BLaER1 treated with 17β-estradiol and CSF1 and Interleukin-3, amounts not matched to agents 10 nM and 100 nM (cell line): ENCODE measurements around the gene IGSF21.
A peak's percentile ranks its signal among the peaks of the same experiment; 100 is the strongest.

Experiments
- H3K27ac ChIP-seq, 11 experiments: shearing (Covaris generic); formaldehyde crosslinking; 2 replicates each; pipeline ENCODE4 v1.8.1; 2022
- H3K27me3 ChIP-seq, 11 experiments: shearing (Covaris generic); formaldehyde crosslinking; 2 replicates each; pipeline ENCODE4 v1.8.1; 2022
- H3K36me3 ChIP-seq, 11 experiments: shearing (Covaris generic); formaldehyde crosslinking; 2 replicates each; pipeline ENCODE4 v1.8.1; 2022
- H3K4me1 ChIP-seq, 10 experiments: shearing (Covaris generic); formaldehyde crosslinking; 2 replicates each; pipeline ENCODE4 v1.8.1; 2022
- H3K4me2 ChIP-seq, 11 experiments: shearing (Covaris generic); formaldehyde crosslinking; 2 replicates each; pipeline ENCODE4 v1.8.1; 2022
- H3K4me3 ChIP-seq, 10 experiments: shearing (Covaris generic); formaldehyde crosslinking; 2 replicates each; pipeline ENCODE4 v1.8.1; 2022
- H3K9ac ChIP-seq, 11 experiments: shearing (Covaris generic); formaldehyde crosslinking; 2 replicates each; pipeline ENCODE4 v1.8.1; 2022
- H3K9me3 ChIP-seq, 11 experiments: shearing (Covaris generic); formaldehyde crosslinking; replicated peaks in 1 of 11; 2 replicates each; pipeline ENCODE4 v1.8.1; 2022
- H4K20me1 ChIP-seq, 11 experiments: shearing (Covaris generic); formaldehyde crosslinking; 2 replicates each; pipeline ENCODE4 v1.8.1; 2022
- Cebpa-rat ChIP-seq, 11 experiments: shearing (Covaris generic); IDR thresholded peaks; 2 replicates each; pipeline ENCODE4 v1.8.1; 2022

The IGSF21 gene

GRCh38 chr1:18107369-18108298 lies at the start of gene IGSF21:
TSS of gene IGSF21 (plus strand) at chr1:18107798. CDS start at chr1:18108129, 331 bp downstream.
- H3K4me1 ChIP-seq = peaks cover 0 to 17% (median 9%) of the 10 kb centered on the region in 10 experiments; a peak in 16 of 20 replicates
- H3K9ac ChIP-seq = no peak within 1 kb of the TSS
- no peak for TF ChIP-seq Cebpa-rat (IDR thresholded peaks at IDR 0.05)
- H3K4me2 ChIP-seq = peak within 1 kb of the TSS in 3 of 11 experiments; percentile 9 to 46 (median 9); a peak in 3 of 22 replicates
- H3K36me3 ChIP-seq = no peaks in the 10 kb centered on the region
- no peak within 1 kb of the TSS for H3K4me3 ChIP-seq
- H3K27me3 ChIP-seq = peaks cover 62 to 74% (median 71%) of the 10 kb centered on the region in 11 experiments
- no peaks in the 10 kb centered on the region for H3K9me3 ChIP-seq
- peaks cover 0 to 29% (median 8%) of the 10 kb centered on the region in 11 experiments; a peak in 9 of 22 replicates for H4K20me1 ChIP-seq
- no peak within 1 kb of the TSS for H3K27ac ChIP-seq

- peaks cover 0 to 5% (median 0%) of the 10 kb centered on the region in 11 experiments; a peak in 3 of 22 replicates for H4K20me1 ChIP-seq
- no peaks in the 10 kb centered on the region for H3K36me3 ChIP-seq
- no peak overlapping the region for H3K27ac ChIP-seq
- no peaks in the 10 kb centered on the region for H3K27me3 ChIP-seq
- H3K4me1 ChIP-seq = no peaks in the 10 kb centered on the region
- no peaks in the 10 kb centered on the region for H3K9me3 ChIP-seq
- no peak overlapping the region for H3K9ac ChIP-seq
- H3K4me3 ChIP-seq = no peak overlapping the region
- TF ChIP-seq Cebpa-rat (IDR thresholded peaks at IDR 0.05) = no peak
- no peak overlapping the region for H3K4me2 ChIP-seq
Observed at GRCh38 chr1:18058206-18058921, 49.2 kb upstream of the IGSF21 start.

GRCh38 chr1:18058981-18059605 lies 48.5 kb upstream of the IGSF21 start:
- no peak overlapping the region for H3K27ac ChIP-seq
- peaks cover 0 to 5% (median 0%) of the 10 kb centered on the region in 11 experiments; a peak in 3 of 22 replicates for H4K20me1 ChIP-seq

GRCh38 chr1:18060366-18060765 lies 47.2 kb upstream of the IGSF21 start:
- no peaks in the 10 kb centered on the region for H3K27me3 ChIP-seq
- H3K9ac ChIP-seq = no peak overlapping the region
- no peak overlapping the region for H3K27ac ChIP-seq
- TF ChIP-seq Cebpa-rat (IDR thresholded peaks at IDR 0.05) = no peak
- no peaks in the 10 kb centered on the region for H3K36me3 ChIP-seq
- H3K4me1 ChIP-seq = no peaks in the 10 kb centered on the region
- H4K20me1 ChIP-seq = peaks cover 0 to 5% (median 0%) of the 10 kb centered on the region in 11 experiments; a peak in 3 of 22 replicates
- H3K4me3 ChIP-seq = no peak overlapping the region
- H3K4me2 ChIP-seq = no peak overlapping the region
- H3K9me3 ChIP-seq = no peaks in the 10 kb centered on the region

More at GRCh38 chr1:18058981-18059605, 48.5 kb upstream of the IGSF21 start:
- Histone ChIP-seq H3K4me2 (no peak overlapping the region), H3K9ac (no peak overlapping the region), H3K4me3 (no peak overlapping the region), H3K27me3 (no peaks in the 10 kb centered on the region), H3K36me3 (no peaks in the 10 kb centered on the region), H3K4me1 (no peaks in the 10 kb centered on the region), H3K9me3 (no peaks in the 10 kb centered on the region)
- no peak for TF ChIP-seq Cebpa-rat (IDR thresholded peaks at IDR 0.05)

- no peak for TF ChIP-seq Cebpa-rat (IDR thresholded peaks at IDR 0.05)
- Histone ChIP-seq H3K4me1 (0 out of 20 replicates have a peak, but pooled peaks cover 0 to 7% (median 0%) of the 10 kb centered on the region in 10 experiments), H3K27ac (no peak overlapping the region), H3K4me3 (no peak overlapping the region), H3K9ac (no peak overlapping the region), H4K20me1 (peaks cover 0 to 5% (median 0%) of the 10 kb centered on the region in 11 experiments; a peak in 2 of 22 replicates), H3K4me2 (no peak overlapping the region), H3K9me3 (no peaks in the 10 kb centered on the region), H3K36me3 (no peaks in the 10 kb centered on the region), H3K27me3 (no peaks in the 10 kb centered on the region)
Observed at GRCh38 chr1:18062185-18062584, 45.4 kb upstream of the IGSF21 start.

- no peak overlapping the region for H3K9ac ChIP-seq
- no peak for TF ChIP-seq Cebpa-rat (IDR thresholded peaks at IDR 0.05)
- 0 out of 22 replicates have a peak, but pooled peaks cover 0 to 5% (median 0%) of the 10 kb centered on the region in 11 experiments for H4K20me1 ChIP-seq
- H3K36me3 ChIP-seq = no peaks in the 10 kb centered on the region
- H3K4me3 ChIP-seq = no peak overlapping the region
- no peaks in the 10 kb centered on the region for H3K27me3 ChIP-seq
- no peaks in the 10 kb centered on the region for H3K9me3 ChIP-seq
- H3K4me2 ChIP-seq = no peak overlapping the region
- peaks cover 0 to 7% (median 0%) of the 10 kb centered on the region in 10 experiments; a peak in 2 of 20 replicates for H3K4me1 ChIP-seq
- H3K27ac ChIP-seq = no peak overlapping the region
Observed at GRCh38 chr1:18064534-18064933, 43.1 kb upstream of the IGSF21 start.

- peaks cover 0 to 7% (median 0%) of the 10 kb centered on the region in 10 experiments; a peak in 2 of 20 replicates for H3K4me1 ChIP-seq
- H4K20me1 ChIP-seq = no peaks in the 10 kb centered on the region
- H3K4me2 ChIP-seq = no peak overlapping the region
- H3K9ac ChIP-seq = no peak overlapping the region
- TF ChIP-seq Cebpa-rat (IDR thresholded peaks at IDR 0.05) = no peak
- H3K27me3 ChIP-seq = no peaks in the 10 kb centered on the region
- H3K36me3 ChIP-seq = no peaks in the 10 kb centered on the region
- no peaks in the 10 kb centered on the region for H3K9me3 ChIP-seq
- no peak overlapping the region for H3K27ac ChIP-seq
- H3K4me3 ChIP-seq = no peak overlapping the region
Observed at GRCh38 chr1:18066576-18066975, 41.0 kb upstream of the IGSF21 start.

- no peaks in the 10 kb centered on the region for H4K20me1 ChIP-seq
- no peaks in the 10 kb centered on the region for H3K27me3 ChIP-seq
- no peak overlapping the region for H3K4me2 ChIP-seq
- no peak overlapping the region for H3K9ac ChIP-seq
- H3K4me3 ChIP-seq = no peak overlapping the region
- TF ChIP-seq Cebpa-rat (IDR thresholded peaks at IDR 0.05) = no peak
- no peak overlapping the region for H3K27ac ChIP-seq
- H3K4me1 ChIP-seq = peaks cover 0 to 7% (median 0%) of the 10 kb centered on the region in 10 experiments; a peak in 2 of 20 replicates
- no peaks in the 10 kb centered on the region for H3K9me3 ChIP-seq
- no peaks in the 10 kb centered on the region for H3K36me3 ChIP-seq
Observed at GRCh38 chr1:18069903-18070302, 37.7 kb upstream of the IGSF21 start.
